ENCODE results near the gene NADK2. TPM values are rescaled to one million over a fixed set of nuclear protein-coding genes. Genes with fewer than 3 reads are reported as not detected.

The NADK2 gene
- total and polyA plus RNA-seq, 9 of the 15 experiments (the other 6 are each of a cell fraction or from before 2014, with no cell fraction given): 10.6 to 41.0 (median 24.0) TPM

DNA sequence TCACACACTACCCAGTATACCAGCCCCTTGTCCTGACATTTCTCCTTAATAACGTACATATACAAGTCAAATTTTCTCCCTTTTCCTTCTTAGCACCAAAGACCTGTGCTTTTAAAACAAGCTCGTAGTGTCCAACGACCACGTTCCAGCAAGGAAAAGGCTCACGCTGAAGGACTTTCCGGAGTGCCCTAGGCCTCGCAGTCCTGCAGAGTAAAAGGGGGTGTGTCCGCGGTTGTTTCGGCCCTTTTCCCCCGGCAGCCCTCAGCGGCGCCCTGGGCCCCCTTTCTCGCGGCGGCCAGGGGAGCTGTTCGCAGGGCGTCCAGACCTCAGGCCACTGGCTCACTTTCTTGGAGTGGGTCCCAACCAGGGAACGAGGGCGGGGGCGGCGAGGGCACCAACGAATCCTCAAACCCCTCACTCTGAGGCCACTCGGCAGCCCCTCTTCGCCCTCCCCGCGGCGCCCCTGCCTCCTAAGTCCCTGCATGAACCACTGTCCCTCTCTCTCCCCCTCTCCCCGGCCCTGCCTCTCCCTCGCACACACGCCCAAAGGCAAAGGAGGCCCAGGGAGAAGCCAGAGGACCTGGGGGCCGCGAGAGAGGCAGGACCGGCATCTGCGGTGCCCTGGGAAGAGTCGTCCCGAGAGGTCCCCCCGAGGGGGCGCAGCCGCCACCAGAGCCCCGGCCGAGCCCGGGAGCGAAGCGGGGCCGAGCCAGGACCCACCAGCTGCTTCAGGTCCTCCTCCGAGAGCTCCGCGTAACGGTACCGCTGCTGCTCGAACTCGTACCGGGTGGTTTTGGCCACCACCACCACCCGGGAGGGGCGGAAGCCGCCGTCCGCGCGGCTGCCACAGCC lies 720 bp downstream of the NADK2 start (continued):
- TF ChIP-seq, protein P1, sequence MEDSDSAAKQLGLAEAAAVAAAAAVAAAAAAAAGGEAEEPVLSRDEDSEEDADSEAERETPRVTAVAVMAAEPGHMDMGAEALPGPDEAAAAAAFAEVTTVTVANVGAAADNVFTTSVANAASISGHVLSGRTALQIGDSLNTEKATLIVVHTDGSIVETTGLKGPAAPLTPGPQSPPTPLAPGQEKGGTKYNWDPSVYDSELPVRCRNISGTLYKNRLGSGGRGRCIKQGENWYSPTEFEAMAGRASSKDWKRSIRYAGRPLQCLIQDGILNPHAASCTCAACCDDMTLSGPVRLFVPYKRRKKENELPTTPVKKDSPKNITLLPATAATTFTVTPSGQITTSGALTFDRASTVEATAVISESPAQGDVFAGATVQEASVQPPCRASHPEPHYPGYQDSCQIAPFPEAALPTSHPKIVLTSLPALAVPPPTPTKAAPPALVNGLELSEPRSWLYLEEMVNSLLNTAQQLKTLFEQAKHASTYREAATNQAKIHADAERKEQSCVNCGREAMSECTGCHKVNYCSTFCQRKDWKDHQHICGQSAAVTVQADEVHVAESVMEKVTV (CRISPR knock-in tag; IDR thresholded peaks at IDR 0.05): no peak
- TF ChIP-seq SMAD4 (CRISPR knock-in tag; conservative IDR thresholded peaks at IDR 0.05): no peak
- TF ChIP-seq, protein P2, sequence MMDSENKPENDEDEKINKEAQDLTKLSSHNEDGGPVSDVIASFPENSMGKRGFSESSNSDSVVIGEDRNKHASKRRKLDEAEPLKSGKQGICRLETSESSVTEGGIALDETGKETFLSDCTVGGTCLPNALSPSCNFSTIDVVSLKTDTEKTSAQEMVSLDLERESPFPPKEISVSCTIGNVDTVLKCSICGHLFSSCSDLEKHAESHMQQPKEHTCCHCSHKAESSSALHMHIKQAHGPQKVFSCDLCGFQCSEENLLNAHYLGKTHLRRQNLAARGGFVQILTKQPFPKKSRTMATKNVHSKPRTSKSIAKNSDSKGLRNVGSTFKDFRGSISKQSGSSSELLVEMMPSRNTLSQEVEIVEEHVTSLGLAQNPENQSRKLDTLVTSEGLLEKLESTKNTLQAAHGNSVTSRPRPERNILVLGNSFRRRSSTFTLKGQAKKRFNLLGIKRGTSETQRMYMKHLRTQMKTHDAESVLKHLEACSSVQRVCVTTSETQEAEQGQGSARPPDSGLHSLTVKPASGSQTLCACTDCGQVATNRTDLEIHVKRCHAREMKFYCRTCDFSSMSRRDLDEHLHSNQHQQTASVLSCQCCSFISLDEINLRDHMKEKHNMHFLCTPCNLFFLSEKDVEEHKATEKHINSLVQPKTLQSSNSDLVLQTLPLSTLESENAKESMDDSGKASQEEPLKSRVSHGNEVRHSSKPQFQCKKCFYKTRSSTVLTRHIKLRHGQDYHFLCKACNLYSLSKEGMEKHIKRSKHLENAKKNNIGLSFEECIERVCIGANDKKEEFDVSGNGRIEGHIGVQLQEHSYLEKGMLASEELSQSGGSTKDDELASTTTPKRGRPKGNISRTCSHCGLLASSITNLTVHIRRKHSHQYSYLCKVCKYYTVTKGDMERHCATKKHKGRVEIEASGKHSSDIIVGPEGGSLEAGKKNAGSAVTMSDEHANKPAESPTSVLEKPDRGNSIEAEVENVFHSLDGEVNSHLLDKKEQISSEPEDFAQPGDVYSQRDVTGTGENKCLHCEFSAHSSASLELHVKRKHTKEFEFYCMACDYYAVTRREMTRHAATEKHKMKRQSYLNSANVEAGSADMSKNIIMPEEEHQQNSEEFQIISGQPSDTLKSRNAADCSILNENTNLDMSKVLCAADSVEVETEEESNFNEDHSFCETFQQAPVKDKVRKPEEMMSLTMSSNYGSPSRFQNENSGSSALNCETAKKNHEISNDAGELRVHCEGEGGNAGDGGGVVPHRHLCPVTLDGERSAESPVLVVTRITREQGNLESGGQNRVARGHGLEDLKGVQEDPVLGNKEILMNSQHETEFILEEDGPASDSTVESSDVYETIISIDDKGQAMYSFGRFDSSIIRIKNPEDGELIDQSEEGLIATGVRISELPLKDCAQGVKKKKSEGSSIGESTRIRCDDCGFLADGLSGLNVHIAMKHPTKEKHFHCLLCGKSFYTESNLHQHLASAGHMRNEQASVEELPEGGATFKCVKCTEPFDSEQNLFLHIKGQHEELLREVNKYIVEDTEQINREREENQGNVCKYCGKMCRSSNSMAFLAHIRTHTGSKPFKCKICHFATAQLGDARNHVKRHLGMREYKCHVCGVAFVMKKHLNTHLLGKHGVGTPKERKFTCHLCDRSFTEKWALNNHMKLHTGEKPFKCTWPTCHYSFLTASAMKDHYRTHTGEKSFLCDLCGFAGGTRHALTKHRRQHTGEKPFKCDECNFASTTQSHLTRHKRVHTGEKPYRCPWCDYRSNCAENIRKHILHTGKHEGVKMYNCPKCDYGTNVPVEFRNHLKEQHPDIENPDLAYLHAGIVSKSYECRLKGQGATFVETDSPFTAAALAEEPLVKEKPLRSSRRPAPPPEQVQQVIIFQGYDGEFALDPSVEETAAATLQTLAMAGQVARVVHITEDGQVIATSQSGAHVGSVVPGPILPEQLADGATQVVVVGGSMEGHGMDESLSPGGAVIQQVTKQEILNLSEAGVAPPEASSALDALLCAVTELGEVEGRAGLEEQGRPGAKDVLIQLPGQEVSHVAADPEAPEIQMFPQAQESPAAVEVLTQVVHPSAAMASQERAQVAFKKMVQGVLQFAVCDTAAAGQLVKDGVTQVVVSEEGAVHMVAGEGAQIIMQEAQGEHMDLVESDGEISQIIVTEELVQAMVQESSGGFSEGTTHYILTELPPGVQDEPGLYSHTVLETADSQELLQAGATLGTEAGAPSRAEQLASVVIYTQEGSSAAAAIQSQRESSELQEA (IDR thresholded peaks at IDR 0.05; ENCODE audit: low read depth): no peak
- no peak for TF ChIP-seq NR3C1 (CRISPR knock-in tag; IDR thresholded peaks at IDR 0.05)
- TF ChIP-seq, protein P3, sequence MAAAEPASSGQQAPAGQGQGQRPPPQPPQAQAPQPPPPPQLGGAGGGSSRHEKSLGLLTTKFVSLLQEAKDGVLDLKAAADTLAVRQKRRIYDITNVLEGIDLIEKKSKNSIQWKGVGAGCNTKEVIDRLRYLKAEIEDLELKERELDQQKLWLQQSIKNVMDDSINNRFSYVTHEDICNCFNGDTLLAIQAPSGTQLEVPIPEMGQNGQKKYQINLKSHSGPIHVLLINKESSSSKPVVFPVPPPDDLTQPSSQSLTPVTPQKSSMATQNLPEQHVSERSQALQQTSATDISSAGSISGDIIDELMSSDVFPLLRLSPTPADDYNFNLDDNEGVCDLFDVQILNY (CRISPR knock-in tag; IDR thresholded peaks at IDR 0.05): no peak
- 0 out of 4 replicates have a peak, but pooled peaks of 1 of the 2 experiments have one; percentile 2 for TF ChIP-seq RCOR1 (IDR thresholded peaks at IDR 0.05; ENCODE audit: borderline replicate concordance in 1 of 2, low read depth in 2 of 2, low read length in 2 of 2)
- no peak for TF ChIP-seq RFX5 (IDR thresholded peaks at IDR 0.05; ENCODE audit: low read depth, low read length)
- TF ChIP-seq, protein P4, sequence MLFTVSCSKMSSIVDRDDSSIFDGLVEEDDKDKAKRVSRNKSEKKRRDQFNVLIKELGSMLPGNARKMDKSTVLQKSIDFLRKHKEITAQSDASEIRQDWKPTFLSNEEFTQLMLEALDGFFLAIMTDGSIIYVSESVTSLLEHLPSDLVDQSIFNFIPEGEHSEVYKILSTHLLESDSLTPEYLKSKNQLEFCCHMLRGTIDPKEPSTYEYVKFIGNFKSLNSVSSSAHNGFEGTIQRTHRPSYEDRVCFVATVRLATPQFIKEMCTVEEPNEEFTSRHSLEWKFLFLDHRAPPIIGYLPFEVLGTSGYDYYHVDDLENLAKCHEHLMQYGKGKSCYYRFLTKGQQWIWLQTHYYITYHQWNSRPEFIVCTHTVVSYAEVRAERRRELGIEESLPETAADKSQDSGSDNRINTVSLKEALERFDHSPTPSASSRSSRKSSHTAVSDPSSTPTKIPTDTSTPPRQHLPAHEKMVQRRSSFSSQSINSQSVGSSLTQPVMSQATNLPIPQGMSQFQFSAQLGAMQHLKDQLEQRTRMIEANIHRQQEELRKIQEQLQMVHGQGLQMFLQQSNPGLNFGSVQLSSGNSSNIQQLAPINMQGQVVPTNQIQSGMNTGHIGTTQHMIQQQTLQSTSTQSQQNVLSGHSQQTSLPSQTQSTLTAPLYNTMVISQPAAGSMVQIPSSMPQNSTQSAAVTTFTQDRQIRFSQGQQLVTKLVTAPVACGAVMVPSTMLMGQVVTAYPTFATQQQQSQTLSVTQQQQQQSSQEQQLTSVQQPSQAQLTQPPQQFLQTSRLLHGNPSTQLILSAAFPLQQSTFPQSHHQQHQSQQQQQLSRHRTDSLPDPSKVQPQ (CRISPR knock-in tag; IDR thresholded peaks at IDR 0.05; ENCODE audit: borderline replicate concordance): no peak
- 0 out of 2 replicates have a peak, but pooled peaks have one; percentile 48 for TF ChIP-seq CBX1 (IDR thresholded peaks at IDR 0.05; ENCODE audit: low read depth)

Data from K562 (cell line).